HCT116 (cell line): ENCODE data around the gene CRACDL. TPM values are rescaled to one million over a fixed set of nuclear protein-coding genes. Genes with fewer than 3 reads are reported as not detected.

Experiments
- ATAC-seq: fragments of 200-7000 bp; cut with Tn5 transposase; 2 replicates; pipeline ENCODE4 v1.9.1; 2020; ENCODE audit warnings: mild to moderate bottlenecking, moderate library complexity
- BruUV-seq: library from RNA; stranded (reverse); fragments of 400-500 nt; replicated peaks from 2 replicates; lab custom pipeline; 2021; lab: Mats Ljungman, UMichigan
- CTCF ChIA-PET: fragments of 300-600 bp; sonication (Branson Sonifier 250); formaldehyde crosslinking; loops from one replicate; lab custom pipeline; 2021; ENCODE audit warnings: antibody characterized with exemption; lab: Charles Lee
- POLR2A ChIA-PET: fragments of 300-600, 350-600 bp; sonication (Branson Sonifier 250); formaldehyde crosslinking; loops from one replicate; lab custom pipeline; 2021; ENCODE audit warnings: antibody characterized with exemption; lab: Charles Lee
- RAD21 ChIA-PET, 2 experiments: fragments of 300-600 bp; sonication (Branson Sonifier 250); formaldehyde crosslinking; loops; one replicate each; lab custom pipeline; 2023; ENCODE audit warnings: low total read pairs in 2 of 2; ENCODE audit not compliant: uncharacterized antibody in 2 of 2, unreplicated experiment in 2 of 2, low non-redundant PET in 1 of 2; lab: Charles Lee
- DNase-seq: peaks from one replicate; pipeline ENCODE4 v3.0.0-alpha.2; 2010; ENCODE audit warnings: low read depth, low spot score
- H2AFZ ChIP-seq: fragments of 200-600 bp; shearing (Covaris generic), sonication (generic); 2 replicates; pipeline ENCODE4 v1.6.1; 2017; ENCODE audit warnings: low read depth, mixed run types, mixed read lengths, antibody characterized with exemption, low read length; ENCODE audit not compliant: poor library complexity, severe bottlenecking
- H3K27ac ChIP-seq: 2 replicates; pipeline ENCODE4 v1.5.1; 2012; ENCODE audit warnings: low read depth, low read length
- H3K27me3 ChIP-seq: fragments of 200-600 bp; sonication (generic); 2 replicates; pipeline ENCODE4 v1.6.1; 2016; ENCODE audit warnings: mixed run types, low read length, mixed read lengths; ENCODE audit not compliant: insufficient read depth
- H3K36me3 ChIP-seq, 2 experiments: fragments of 200-500 bp in 1 of 2; fragments of 200-600 bp in 1 of 2; sonication (Bioruptor generic) in 1 of 2; sonication (generic) in 1 of 2; 2 replicates each; pipeline versions ENCODE4 v1.5.1 to v1.6.1; 2014 to 2016; ENCODE audit warnings: low read length in 2 of 2, inconsistent platforms in 1 of 2, mixed read lengths in 1 of 2, mixed run types in 1 of 2; ENCODE audit not compliant: insufficient read depth in 2 of 2, control insufficient read depth in 1 of 2
- H3K4me1 ChIP-seq, 2 experiments: fragments of 200-600 bp in 1 of 2; sonication (generic) in 1 of 2; 2 replicates each; pipeline versions ENCODE4 v1.5.1 to v1.6.1; 2012 to 2017; ENCODE audit warnings: low read length in 2 of 2, inconsistent platforms in 1 of 2, mild to moderate bottlenecking in 1 of 2, mixed read lengths in 1 of 2, mixed run types in 1 of 2, moderate library complexity in 1 of 2; ENCODE audit not compliant: insufficient read depth in 2 of 2, control insufficient read depth in 1 of 2
- H3K4me2 ChIP-seq: fragments of 200-600 bp; sonication (generic); 2 replicates; pipeline ENCODE4 v1.6.1; 2017; ENCODE audit warnings: mixed run types, low read length, mixed read lengths
- H3K4me3 ChIP-seq, 2 experiments: fragments of 200-600 bp in 1 of 2; sonication (generic) in 1 of 2; replicated peaks in 1 of 2; 2 replicates each; pipeline ENCODE4 v1.5.1; 2011 to 2016; ENCODE audit warnings: low read length in 2 of 2, control low read depth in 1 of 2, low read depth in 1 of 2, mild to moderate bottlenecking in 1 of 2, mixed read lengths in 1 of 2, mixed run types in 1 of 2
- H3K79me2 ChIP-seq: fragments of 200-600 bp; sonication (generic); 2 replicates; pipeline ENCODE4 v1.6.1; 2017; ENCODE audit warnings: mild to moderate bottlenecking, mixed run types, low read length, moderate library complexity, mixed read lengths; ENCODE audit not compliant: insufficient read depth
- H3K9ac ChIP-seq: fragments of 200-600 bp; sonication (generic); 2 replicates; pipeline ENCODE4 v1.6.1; 2016; ENCODE audit warnings: low read length, mixed read lengths
- H3K9me2 ChIP-seq: fragments of 200-600 bp; sonication (generic), shearing (Covaris generic); 2 replicates; pipeline ENCODE4 v1.6.1; 2017; ENCODE audit warnings: mixed run types, mild to moderate bottlenecking, moderate library complexity; ENCODE audit not compliant: insufficient read depth
- H3K9me3 ChIP-seq, 2 experiments: fragments of 200-500 bp in 1 of 2; fragments of 200-600 bp in 1 of 2; sonication (Bioruptor generic) in 1 of 2; sonication (generic) in 1 of 2; 2 replicates each; pipeline ENCODE4 v1.6.1; 2014 to 2017; ENCODE audit warnings: low read length in 2 of 2, mixed read lengths in 2 of 2, inconsistent platforms in 1 of 2, low read depth in 1 of 2, mild to moderate bottlenecking in 1 of 2, mixed run types in 1 of 2, moderate library complexity in 1 of 2; ENCODE audit not compliant: control insufficient read depth in 1 of 2, insufficient read depth in 1 of 2
- H4K20me1 ChIP-seq: fragments of 200-600 bp; sonication (generic), shearing (Covaris generic); 2 replicates; pipeline ENCODE4 v1.6.1; 2017; ENCODE audit warnings: mixed run types, mild to moderate bottlenecking, moderate library complexity; ENCODE audit not compliant: insufficient read depth
- ATF3 ChIP-seq: IDR thresholded peaks from 2 replicates; pipeline ENCODE4 v1.6.1; 2012
- CEBPB ChIP-seq: IDR thresholded peaks from 2 replicates; pipeline ENCODE4 v1.6.1; 2012; ENCODE audit warnings: low read depth
- EZH2 ChIP-seq: fragments of 200-600 bp; sonication (generic); IDR thresholded peaks from 2 replicates; pipeline ENCODE4 v1.6.1; 2017; ENCODE audit warnings: antibody characterized with exemption, mixed run types
- EZH2phosphoT487 ChIP-seq: fragments of 200-600 bp; IDR thresholded peaks from 2 replicates; pipeline ENCODE4 v1.6.1; 2018; ENCODE audit warnings: antibody characterized with exemption, borderline replicate concordance
- JUND ChIP-seq: IDR thresholded peaks from 2 replicates; pipeline ENCODE4 v1.6.1; 2012
- POLR2AphosphoS5 ChIP-seq: IDR thresholded peaks from 2 replicates; pipeline ENCODE4 v1.6.1; 2011; ENCODE audit warnings: mild to moderate bottlenecking, low read depth, low read length, moderate library complexity
- RAD21 ChIP-seq: IDR thresholded peaks from 2 replicates; pipeline ENCODE4 v1.6.1; 2012; ENCODE audit warnings: low read depth, mild to moderate bottlenecking
- REST ChIP-seq: IDR thresholded peaks from 2 replicates; pipeline ENCODE4 v1.6.1; 2012; ENCODE audit warnings: low read depth
- SRF ChIP-seq: IDR thresholded peaks from 2 replicates; pipeline ENCODE4 v1.6.1; 2012; ENCODE audit warnings: low read depth
- YY1 ChIP-seq: IDR thresholded peaks from 2 replicates; pipeline ENCODE4 v1.6.1; 2011; ENCODE audit warnings: low read length, low read depth, moderate library complexity, mild to moderate bottlenecking; ENCODE audit not compliant: insufficient replicate concordance; ENCODE audit errors: extremely low read depth
- ZNF274 ChIP-seq: fragments of 200-500 bp; sonication (Bioruptor generic); IDR thresholded peaks from 2 replicates; pipeline ENCODE4 v1.6.1; 2014; ENCODE audit warnings: mild to moderate bottlenecking, low read depth, low read length, inconsistent platforms
- intact Hi-C: fragments of 100-400 bp; cut with micrococcal nuclease; formaldehyde crosslinking; loops from 2 replicates; pipeline ENCODE4 v1.10.0; 2022
- total RNA-seq: library from RNA; stranded (reverse); gene quantifications from one replicate; pipeline ENCODE4 v1.2.1, GENCODE V29; 2021; ENCODE audit not compliant: unreplicated experiment

The CRACDL gene
- total RNA-seq, 1 experiment from 2014 or later, result 1.1 TPM

- TF ChIP-seq CEBPB (no peak), ATF3 (no peak), SRF (no peak), ZNF274 (no peak), POLR2AphosphoS5 (no peak)
These were observed 49.9 kb downstream of the CRACDL start (continued) for GRCh38 chr2:98886066-98886554.

DNA sequence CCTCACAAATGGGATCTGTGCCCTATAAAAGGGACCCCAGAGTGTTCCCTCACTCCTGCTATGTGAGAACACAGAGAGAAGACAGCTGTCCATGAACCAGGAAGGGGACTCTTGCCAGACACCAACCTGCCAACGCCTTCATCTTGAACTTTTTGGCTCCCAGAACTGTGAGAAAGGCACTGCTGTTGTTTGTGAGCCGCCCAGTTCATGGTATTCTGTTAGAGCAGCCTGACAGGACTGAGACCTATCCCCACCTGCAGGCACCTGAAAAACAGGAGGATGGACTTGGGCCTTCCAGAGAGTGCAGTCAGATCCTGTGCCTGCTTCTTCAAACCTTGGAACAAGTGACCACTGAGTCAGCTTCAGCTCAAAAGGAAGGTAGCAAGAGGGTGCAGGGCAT, 51.4 kb downstream of the CRACDL start:
- no TSS peak for BruUV-seq

More for the DNA sequence above, 51.4 kb downstream of the CRACDL start:
- CTCF ChIA-PET, result no interaction called here
- TF ChIP-seq ZNF274 (no peak), ATF3 (no peak), YY1 (no peak), EZH2phosphoT487 (no peak), JUND (no peak), REST (no peak), SRF (no peak), CEBPB (no peak), EZH2 (no peak), RAD21 (no peak)
- TF ChIP-seq, all 23 proteins: peak for 0
- H3K79me2 ChIP-seq, result no peaks in the 10 kb centered on the region
- no peak overlapping the region for H2AFZ ChIP-seq
- no peak overlapping the region for H3K4me2 ChIP-seq
- no peaks in the 10 kb centered on the region for H3K9me3 ChIP-seq
- H3K4me3 ChIP-seq, result no peak overlapping the region
- H4K20me1 ChIP-seq, result no peaks in the 10 kb centered on the region
- no peaks in the 10 kb centered on the region for H3K9me2 ChIP-seq
- no peak overlapping the region for H3K9ac ChIP-seq
- ATAC-seq (no peak), DNase-seq (no peak)
- POLR2A ChIA-PET, result no interaction called here
- H3K27ac ChIP-seq, result no peak overlapping the region
- H3K4me1 ChIP-seq, result no peaks in the 10 kb centered on the region
- H3K27me3 ChIP-seq, result no peaks in the 10 kb centered on the region
- intact Hi-C loops, result no loop called here
- H3K36me3 ChIP-seq, result no peaks in the 10 kb centered on the region
- RAD21 ChIA-PET, result no interaction called here
